Smooth muscle cell (in vitro differentiated cells): Measurements from ENCODE around the gene WDR45. TPM values are rescaled to one million over a fixed set of nuclear protein-coding genes. Genes with fewer than 3 reads are reported as not detected.

Source experiments
- DNase-seq: peaks from one replicate; lab custom pipeline; 2025; ENCODE audit not compliant: unreplicated experiment; lab: John Stamatoyannopoulos, UW
- H2AFZ ChIP-seq: fragments of 200-600 bp; sonication (generic); 2 replicates; pipeline ENCODE4 v1.6.0; 2016; ENCODE audit warnings: antibody characterized with exemption, low read depth, mild to moderate bottlenecking
- H3F3A ChIP-seq: fragments of 200-600 bp; sonication (generic); 2 replicates; pipeline ENCODE4 v1.6.0; 2017; ENCODE audit warnings: antibody characterized with exemption, low read depth
- H3K27ac ChIP-seq: fragments of 200-600 bp; sonication (generic); 2 replicates; pipeline ENCODE4 v1.5.1; 2016; ENCODE audit warnings: low read depth, mild to moderate bottlenecking
- H3K27me3 ChIP-seq: fragments of 200-600 bp; sonication (generic); 2 replicates; pipeline ENCODE4 v1.6.1; 2016; ENCODE audit warnings: low read depth, mild to moderate bottlenecking
- H3K36me3 ChIP-seq: fragments of 200-600 bp; sonication (generic); 2 replicates; pipeline ENCODE4 v1.5.1; 2016; ENCODE audit warnings: low read depth
- H3K4me1 ChIP-seq: fragments of 200-600 bp; sonication (generic); 2 replicates; pipeline ENCODE4 v1.5.1; 2016; ENCODE audit warnings: low read depth
- H3K4me2 ChIP-seq: fragments of 200-600 bp; sonication (generic); 2 replicates; pipeline ENCODE4 v1.6.0; 2016; ENCODE audit warnings: mild to moderate bottlenecking
- H3K4me3 ChIP-seq: fragments of 200-600 bp; sonication (generic); 2 replicates; pipeline ENCODE4 v1.5.1; 2016; ENCODE audit warnings: mild to moderate bottlenecking
- H3K79me2 ChIP-seq: fragments of 200-600 bp; sonication (generic); 2 replicates; pipeline ENCODE4 v1.6.0; 2016; ENCODE audit warnings: low read depth, mild to moderate bottlenecking
- H3K9ac ChIP-seq: fragments of 200-600 bp; sonication (generic); 2 replicates; pipeline ENCODE4 v1.6.0; 2016; ENCODE audit warnings: low read depth
- H3K9me3 ChIP-seq: fragments of 200-600 bp; sonication (generic); replicated peaks from 2 replicates; pipeline ENCODE4 v1.5.1; 2016; ENCODE audit warnings: low read depth
- H4K20me1 ChIP-seq: fragments of 200-600 bp; sonication (generic); 2 replicates; pipeline ENCODE4 v1.6.0; 2016; ENCODE audit warnings: low read depth
- WGBS: methylation state at CpG from one replicate; pipeline ENCODE4 v1.1.7; 2016; ENCODE audit warnings: low lambda C conversion rate; 5-methylcytosine and 5-hydroxymethylcytosine counted together
- polyA plus RNA-seq: library from polyadenylated mRNA; unstranded; fragments of >200 nt; fragmentation: Nextera tagmentation; extraction: Ambion mirVana; gene quantifications from 2 replicates; pipeline ENCODE4 v1.2.1, GENCODE V29; 2016
- total RNA-seq: library from RNA; depleted of rRNA; stranded (reverse); fragments of >200 nt; gene quantifications from 2 replicates; pipeline ENCODE4 v1.2.3, GENCODE V29; 2014
- TF ChIP-seq, protein P1 (sequence below): fragments of 200-600 bp; sonication (generic); IDR thresholded peaks from 2 replicates; pipeline ENCODE4 v1.5.1; 2017; ENCODE audit warnings: borderline replicate concordance, mild to moderate bottlenecking, antibody characterized with exemption; ENCODE audit not compliant: insufficient read depth, poor library complexity, severe bottlenecking

WDR45 gene
- total and polyA plus RNA-seq, 2 experiments from 2014 or later = 31.4 to 38.9 TPM

DNA sequence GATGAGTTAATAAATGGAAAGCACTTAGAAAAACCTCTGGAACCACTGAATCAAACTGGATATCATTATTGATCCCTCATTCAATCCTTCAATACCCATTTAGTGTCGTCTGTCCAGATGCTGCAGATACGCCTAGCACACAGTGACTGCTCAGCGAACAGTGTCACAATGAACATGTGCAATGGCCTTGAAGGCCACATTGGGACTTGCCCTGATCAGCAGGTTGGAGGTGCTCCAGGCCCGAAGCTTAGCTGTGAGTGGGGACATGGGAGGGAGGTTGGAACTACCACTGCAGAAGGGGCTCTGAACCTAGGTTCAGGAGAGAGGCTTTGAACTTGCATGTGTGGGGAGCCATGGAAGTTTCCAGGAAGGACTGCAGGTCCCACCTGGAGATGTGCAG, 26.6 kb upstream of the WDR45 start:
- DNase-seq = no peak
- Histone ChIP-seq H3K4me2 (no peak overlapping the region), H3K79me2 (no peaks in the 10 kb centered on the region), H3K9me3 (no peaks in the 10 kb centered on the region), H3K4me3 (no peak overlapping the region), H3K27ac (no peak overlapping the region), H3K9ac (no peak overlapping the region), H3F3A (no peaks in the 10 kb centered on the region), H2AFZ (no peak overlapping the region), H3K4me1 (no peaks in the 10 kb centered on the region), H4K20me1 (no peaks in the 10 kb centered on the region), H3K36me3 (no peaks in the 10 kb centered on the region), H3K27me3 (no peaks in the 10 kb centered on the region)
- WGBS = 89% methylated on average over 4 of the region's 4 CpGs
- TF ChIP-seq, protein P1, sequence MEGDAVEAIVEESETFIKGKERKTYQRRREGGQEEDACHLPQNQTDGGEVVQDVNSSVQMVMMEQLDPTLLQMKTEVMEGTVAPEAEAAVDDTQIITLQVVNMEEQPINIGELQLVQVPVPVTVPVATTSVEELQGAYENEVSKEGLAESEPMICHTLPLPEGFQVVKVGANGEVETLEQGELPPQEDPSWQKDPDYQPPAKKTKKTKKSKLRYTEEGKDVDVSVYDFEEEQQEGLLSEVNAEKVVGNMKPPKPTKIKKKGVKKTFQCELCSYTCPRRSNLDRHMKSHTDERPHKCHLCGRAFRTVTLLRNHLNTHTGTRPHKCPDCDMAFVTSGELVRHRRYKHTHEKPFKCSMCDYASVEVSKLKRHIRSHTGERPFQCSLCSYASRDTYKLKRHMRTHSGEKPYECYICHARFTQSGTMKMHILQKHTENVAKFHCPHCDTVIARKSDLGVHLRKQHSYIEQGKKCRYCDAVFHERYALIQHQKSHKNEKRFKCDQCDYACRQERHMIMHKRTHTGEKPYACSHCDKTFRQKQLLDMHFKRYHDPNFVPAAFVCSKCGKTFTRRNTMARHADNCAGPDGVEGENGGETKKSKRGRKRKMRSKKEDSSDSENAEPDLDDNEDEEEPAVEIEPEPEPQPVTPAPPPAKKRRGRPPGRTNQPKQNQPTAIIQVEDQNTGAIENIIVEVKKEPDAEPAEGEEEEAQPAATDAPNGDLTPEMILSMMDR = no peak

GRCh38 chrX:49103637-49104036, 23.9 kb upstream of the WDR45 start:
- TF ChIP-seq, protein P1 = no peak
- Histone ChIP-seq H3F3A (no peaks in the 10 kb centered on the region), H4K20me1 (no peaks in the 10 kb centered on the region), H3K27me3 (no peaks in the 10 kb centered on the region), H3K4me1 (no peaks in the 10 kb centered on the region), H2AFZ (no peak overlapping the region), H3K9ac (no peak overlapping the region), H3K79me2 (no peaks in the 10 kb centered on the region), H3K27ac (no peak overlapping the region), H3K4me2 (no peak overlapping the region), H3K9me3 (no peaks in the 10 kb centered on the region), H3K4me3 (no peak overlapping the region), H3K36me3 (no peaks in the 10 kb centered on the region)
- 72% methylated on average over 3 of the region's 3 CpGs for WGBS
- no peak for DNase-seq

DNA sequence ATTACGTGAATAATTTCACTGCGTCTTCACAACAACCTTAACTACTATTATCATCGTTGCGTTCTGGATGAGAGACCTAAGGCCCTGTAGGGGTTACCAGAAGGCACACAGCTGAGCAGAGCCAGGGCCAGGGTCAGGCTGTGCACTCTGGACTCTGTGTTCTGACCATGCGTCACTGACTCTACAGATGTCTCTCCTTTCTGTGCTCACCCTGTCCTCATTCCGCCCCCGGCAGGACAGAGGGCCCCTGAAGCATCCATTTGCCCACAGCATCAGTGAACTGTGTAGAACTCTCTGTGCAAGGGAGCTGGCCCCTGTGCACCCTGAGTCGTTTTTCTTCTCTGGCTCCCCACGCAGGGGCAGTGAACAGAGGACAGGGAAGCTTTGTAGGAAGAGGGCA, 22.5 kb upstream of the WDR45 start:
- Histone ChIP-seq H3K27ac (no peak overlapping the region), H2AFZ (no peak overlapping the region), H3K4me3 (no peak overlapping the region), H3K9me3 (no peaks in the 10 kb centered on the region), H3K9ac (no peak overlapping the region), H3K79me2 (no peaks in the 10 kb centered on the region), H3K4me1 (no peaks in the 10 kb centered on the region), H3K36me3 (no peaks in the 10 kb centered on the region), H3F3A (no peaks in the 10 kb centered on the region), H3K4me2 (no peak overlapping the region), H4K20me1 (no peaks in the 10 kb centered on the region), H3K27me3 (no peaks in the 10 kb centered on the region)
- TF ChIP-seq, protein P1 = no peak
- no peak for DNase-seq
- WGBS = 82% methylated on average over 9 of the region's 9 CpGs

GRCh38 chrX:49101629-49101984, 21.9 kb upstream of the WDR45 start:
- WGBS = 59% methylated on average over 8 of the region's 9 CpGs
- H3F3A ChIP-seq = no peaks in the 10 kb centered on the region
- H3K4me3 ChIP-seq = peak overlapping the region; percentile 57
- no peaks in the 10 kb centered on the region for H3K27me3 ChIP-seq
- H3K36me3 ChIP-seq = no peaks in the 10 kb centered on the region
- no peaks in the 10 kb centered on the region for H3K4me1 ChIP-seq
- H3K9ac ChIP-seq = no peak overlapping the region
- H3K9me3 ChIP-seq = no peaks in the 10 kb centered on the region
- DNase-seq = no peak
- H3K4me2 ChIP-seq = peak overlapping the region; percentile 88
- no peak overlapping the region for H2AFZ ChIP-seq
- no peaks in the 10 kb centered on the region for H4K20me1 ChIP-seq
- H3K27ac ChIP-seq = no peak overlapping the region
- TF ChIP-seq, protein P1 = no peak
- H3K79me2 ChIP-seq = no peaks in the 10 kb centered on the region
